Suppressor macrophage treated with lipopolysaccharide for 1 hour (primary cell): ENCODE data around the gene IFT80.
A peak's percentile ranks its signal among the peaks of the same experiment; 100 is the strongest.

Experiments used
- DNase-seq, 3 donors: peaks; one replicate each; pipeline ENCODE4 v3.0.0-alpha.2; 2020 to 2022

Gene IFT80

GRCh38 chr3:160400030-160400701 lies 1.1 kb upstream of the IFT80 start:
- DNase-seq = peak; percentile 76 to 83 (median 82)

GRCh38 chr3:160398820-160399124 lies 253 bp downstream of the IFT80 start:
- no peak for DNase-seq

- DNase-seq = no peak
These were observed 3.7 kb downstream of the IFT80 start for GRCh38 chr3:160395297-160395696.

DNA sequence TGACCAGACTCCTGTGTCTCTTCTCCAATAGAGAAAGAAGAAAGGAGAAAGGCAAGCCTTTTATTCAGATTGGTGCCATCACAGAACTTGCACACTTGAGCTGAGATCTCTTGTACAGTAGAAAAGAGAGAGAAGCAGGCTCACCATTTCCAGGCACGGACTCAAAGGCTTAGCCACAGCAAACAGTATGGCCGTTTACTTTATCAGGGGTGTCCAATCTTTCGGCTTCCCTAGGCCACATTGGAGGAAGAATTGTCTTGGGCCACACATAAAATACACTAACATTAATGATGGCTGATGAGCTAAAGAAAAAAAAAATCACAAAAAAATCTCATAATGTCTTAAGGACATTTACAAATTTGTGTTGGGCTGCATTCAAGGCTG lies 5.0 kb downstream of the IFT80 start:
- no peak for DNase-seq

GRCh38 chr3:160393346-160394008 lies 5.5 kb downstream of the IFT80 start:
- no peak for DNase-seq

DNA sequence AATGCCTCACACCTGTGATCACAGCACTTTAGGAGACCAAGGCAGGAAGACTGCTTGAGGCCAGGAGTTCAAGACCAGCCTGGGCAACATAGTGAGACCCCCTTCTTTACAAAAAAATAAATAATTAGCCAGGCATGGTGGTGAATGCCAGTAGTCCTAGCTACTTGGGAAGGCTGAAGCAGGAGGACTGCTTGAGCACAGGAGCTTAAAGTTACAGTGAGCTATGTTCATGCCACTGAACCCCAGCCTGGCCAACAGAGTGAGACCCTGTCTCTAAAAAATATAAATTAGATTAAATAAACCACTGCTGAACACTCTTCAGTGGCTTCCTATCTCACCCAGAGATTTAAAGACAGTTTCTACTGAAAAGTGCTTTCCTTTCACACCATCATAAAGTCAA lies 6.2 kb downstream of the IFT80 start:
- DNase-seq = no peak

- DNase-seq = no peak
These were observed 8.4 kb downstream of the IFT80 start for GRCh38 chr3:160390565-160391138.

GRCh38 chr3:160384639-160385318 lies 14.2 kb downstream of the IFT80 start:
- DNase-seq = no peak

DNA sequence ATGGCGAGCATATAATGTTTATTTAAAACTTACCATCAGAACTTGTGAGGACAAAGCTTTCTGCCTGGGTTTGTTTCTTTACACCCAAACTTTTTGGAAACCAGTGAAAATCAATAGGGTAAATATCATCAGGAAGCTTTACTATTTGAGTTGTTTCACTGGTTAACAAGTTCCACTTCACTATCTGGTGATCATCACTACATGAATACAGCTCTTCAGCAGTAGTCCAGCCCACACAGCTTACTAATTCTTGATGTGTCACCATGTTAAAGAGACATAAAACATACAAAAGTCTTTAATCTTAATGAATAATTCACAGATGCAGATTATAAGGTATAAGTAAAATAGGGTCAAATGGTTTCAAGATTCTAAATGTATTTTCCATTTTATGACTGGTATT lies 17.6 kb downstream of the IFT80 start:
- peak; percentile 21 to 50 (median 29) for DNase-seq

DNA sequence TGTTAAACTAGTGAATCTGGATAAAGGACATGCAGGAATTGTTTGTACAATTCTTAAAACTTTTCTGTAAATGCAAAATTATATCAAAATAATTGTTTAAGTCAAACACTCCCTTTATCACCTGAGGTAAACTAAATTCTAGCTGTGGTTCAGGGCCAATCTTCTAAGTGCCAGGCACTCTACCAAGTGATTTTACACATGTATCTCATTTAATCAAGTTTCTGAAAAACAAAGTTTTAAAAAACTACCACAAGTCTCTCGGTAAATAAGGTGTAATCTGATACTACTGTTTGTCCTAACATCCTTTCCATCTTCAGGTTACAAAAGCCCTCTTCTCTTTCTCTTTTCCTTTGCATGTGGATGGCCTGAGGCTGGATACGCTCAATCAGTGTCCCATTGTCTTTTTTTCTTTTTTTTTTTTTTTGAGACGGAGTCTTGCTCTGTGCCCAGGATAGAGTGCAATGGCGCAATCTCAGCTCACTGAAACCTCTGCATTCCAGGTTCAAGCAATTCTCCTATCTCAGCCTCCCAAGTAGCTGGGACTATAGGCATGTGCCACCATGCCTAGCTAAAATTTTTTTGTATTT lies 19.3 kb downstream of the IFT80 start:
- DNase-seq = no peak

GRCh38 chr3:160378331-160379109 lies 20.5 kb downstream of the IFT80 start:
- no peak for DNase-seq

GRCh38 chr3:160376681-160377080 lies 22.3 kb downstream of the IFT80 start:
- DNase-seq = no peak

DNA sequence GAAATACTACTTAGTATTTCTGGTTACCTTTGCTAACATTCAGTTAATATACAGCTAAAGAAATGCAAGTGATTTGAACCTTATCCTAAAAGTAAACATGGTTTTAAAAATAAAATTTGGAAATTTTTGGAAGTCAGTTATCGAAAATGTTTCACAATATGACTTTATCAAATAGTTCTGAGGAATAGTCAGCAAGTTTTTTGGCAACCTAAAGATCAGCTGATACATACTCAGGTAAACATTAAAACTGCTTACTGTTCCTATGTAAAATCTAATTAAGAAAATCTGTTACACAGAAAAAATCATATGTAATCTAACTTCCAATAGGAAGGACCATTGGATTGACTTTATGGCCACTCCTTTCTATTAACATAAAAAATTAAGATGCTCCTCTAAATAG lies 24.1 kb downstream of the IFT80 start:
- DNase-seq = no peak

DNA sequence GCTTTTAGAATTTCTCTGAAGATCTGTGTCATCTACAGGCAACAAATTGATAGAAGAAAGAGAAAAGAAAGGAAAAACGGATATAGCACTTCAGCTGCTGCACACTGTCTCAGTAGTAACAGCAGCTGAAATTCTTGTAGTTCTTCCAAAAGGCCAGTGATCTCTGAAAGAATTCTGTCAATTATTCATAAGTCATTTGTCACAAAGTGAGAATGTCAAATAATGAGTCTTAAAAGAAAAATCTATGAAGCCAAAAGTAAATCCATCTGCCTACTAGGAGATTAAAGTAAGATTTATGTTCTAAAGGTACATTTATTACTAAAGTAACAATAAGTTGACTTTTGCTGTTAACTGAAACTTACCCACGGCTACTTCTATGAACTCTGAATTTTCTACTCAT lies 24.6 kb downstream of the IFT80 start:
- no peak for DNase-seq

DNA sequence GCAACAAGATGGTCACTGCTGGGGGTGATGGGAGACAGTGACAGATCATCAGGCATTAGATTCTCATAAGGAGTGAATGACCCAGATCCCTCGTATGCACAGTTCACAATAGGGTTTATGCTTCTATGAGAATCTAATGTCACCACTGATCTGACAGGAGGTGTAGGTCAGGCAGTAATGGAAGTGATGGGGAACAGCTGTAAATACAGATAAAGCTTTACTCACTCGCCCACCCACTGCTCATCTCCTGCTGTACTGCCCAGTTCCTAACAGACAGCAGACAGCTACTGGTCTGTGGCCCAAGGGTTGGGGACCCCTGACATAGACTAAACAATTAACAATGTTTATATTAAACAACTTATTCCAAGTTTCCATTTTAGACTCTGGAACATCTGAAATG lies 25.4 kb downstream of the IFT80 start:
- no peak for DNase-seq

DNA sequence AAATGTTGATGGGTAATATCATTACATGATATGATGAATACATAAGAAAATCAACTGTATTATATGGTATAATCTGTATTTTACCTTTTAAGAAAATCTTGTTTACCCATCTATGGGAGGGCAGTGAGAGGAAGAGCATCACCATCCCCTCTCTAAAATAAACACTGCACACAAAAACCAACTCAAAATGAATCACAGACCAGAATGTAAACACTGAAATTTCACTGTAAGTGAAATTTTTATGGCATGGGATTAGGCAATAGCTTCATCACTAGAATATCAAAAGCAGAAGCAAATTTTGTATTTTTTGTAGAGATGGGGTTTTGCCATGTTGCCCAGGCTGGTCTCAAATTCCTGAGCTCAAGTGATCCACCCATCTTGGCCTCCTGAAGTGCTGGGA lies 26.2 kb downstream of the IFT80 start:
- peak in 1 of 3 donors; percentile 5 for DNase-seq

DNA sequence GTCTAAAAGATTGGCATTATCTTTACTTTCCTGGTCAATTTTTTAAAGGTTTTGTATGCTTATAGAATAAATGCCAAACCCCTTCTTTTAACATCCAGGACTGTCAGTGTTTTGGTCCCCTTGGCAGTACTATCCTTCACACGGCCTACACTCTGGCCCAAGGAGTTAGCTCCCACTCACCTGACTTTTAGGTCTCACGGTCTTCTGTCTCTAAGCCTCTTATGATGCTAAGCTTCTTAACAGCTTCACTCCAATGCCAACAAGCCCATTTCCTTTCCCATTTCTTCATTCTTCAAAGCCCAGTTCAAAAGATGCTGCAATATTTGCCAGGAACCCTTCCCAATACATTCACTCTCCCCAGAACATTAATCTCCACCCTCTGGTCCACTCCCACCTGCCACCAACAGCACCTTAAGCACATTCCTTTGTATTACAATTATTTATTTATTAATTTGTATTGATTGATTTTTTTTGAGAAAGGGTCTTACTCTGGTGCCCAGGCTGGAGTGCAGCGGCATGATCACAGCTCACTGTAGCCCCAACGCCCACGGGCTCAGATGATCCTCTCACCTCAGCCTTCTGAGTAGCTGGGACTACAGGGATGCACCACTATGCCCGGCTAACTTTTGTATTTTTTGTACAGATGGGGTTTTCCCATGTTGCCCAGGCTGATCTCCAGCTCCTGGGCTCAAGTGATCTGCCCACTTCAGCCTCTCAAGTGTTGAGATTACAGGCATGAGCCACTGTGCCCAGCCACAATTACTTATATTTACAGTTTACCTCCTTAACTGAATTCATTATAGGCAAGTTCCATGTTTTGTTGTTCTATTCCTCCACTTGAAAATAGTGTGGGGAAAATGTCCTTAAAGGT lies 27.8 kb downstream of the IFT80 start:
- no peak for DNase-seq

DNA sequence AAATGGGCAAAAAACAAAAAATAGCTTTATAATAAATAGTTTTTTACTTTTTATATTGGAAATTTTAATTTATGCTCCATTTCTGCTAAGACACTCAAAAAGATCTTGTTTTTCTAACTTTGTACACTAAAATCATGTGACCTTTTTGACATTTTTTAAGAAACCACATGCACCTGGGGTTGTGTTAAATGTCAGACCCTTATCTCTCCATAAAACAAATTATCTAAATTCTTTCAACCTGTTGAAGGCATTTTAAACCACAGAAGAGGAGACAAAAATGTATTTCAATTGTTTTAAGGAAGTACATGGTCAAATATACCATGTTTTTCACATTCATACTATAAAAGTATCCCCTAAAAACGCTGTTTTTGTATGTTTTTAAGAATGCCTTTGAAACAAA lies 29.2 kb downstream of the IFT80 start:
- no peak for DNase-seq

DNA sequence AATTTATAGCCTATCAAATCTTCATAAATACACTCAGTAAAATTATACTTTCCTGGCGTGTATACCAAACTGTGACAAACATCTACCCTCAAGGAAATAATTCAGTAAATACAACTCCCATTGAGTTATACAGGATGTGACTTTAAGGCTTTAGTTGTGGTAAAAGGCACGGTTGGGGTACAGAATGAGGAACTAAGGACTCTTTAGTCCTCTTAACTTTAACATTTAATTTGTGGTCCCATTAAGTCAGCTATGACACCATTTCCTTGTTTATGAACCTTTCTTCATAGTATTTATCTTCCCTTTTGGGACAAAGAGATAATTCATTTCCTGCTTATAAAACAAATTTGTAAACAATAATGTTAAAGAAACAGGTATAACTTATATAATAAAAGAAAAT lies 30.2 kb downstream of the IFT80 start:
- DNase-seq = peak; percentile 21 to 55 (median 52)

DNA sequence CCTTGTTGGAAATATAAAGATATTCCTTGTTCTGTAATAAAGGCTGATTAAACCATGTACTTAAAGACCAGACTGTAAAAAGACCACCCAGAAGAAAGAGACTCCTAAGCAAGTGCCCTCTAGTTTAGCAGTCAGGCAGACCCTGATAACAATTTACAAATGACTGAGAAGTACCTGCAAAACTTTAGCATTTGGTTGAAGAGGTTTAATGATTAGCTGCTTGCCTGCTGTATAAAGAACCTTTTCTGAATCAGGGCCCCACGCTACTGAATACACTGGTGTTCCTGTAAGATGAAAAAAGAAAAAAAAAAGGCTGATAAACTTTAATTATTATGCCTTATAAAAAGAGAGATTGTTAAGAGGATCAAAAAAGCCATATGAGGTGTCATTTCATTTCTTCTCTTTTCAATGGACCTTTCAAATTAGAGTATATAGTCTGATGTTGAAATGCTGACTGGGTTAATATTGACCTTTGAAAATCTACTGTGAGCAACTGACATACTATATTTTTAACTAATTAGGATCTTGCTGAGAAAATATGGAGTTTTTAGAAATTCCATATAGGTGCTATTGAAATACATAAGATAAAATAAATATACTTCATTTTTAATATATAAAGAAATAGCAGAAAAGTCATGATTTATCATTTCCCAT lies 33.0 kb downstream of the IFT80 start:
- DNase-seq = no peak

- peak in 1 of 3 donors; percentile 2 for DNase-seq
These were observed 36.1 kb downstream of the IFT80 start for GRCh38 chr3:160362896-160363295.
